Measurements from ENCODE around the gene ITGAX.

The ITGAX gene

GRCh38 chr16:31350275-31351005 is 4.5 kb upstream of the ITGAX start:
- no peak for FAIRE-seq

DNA sequence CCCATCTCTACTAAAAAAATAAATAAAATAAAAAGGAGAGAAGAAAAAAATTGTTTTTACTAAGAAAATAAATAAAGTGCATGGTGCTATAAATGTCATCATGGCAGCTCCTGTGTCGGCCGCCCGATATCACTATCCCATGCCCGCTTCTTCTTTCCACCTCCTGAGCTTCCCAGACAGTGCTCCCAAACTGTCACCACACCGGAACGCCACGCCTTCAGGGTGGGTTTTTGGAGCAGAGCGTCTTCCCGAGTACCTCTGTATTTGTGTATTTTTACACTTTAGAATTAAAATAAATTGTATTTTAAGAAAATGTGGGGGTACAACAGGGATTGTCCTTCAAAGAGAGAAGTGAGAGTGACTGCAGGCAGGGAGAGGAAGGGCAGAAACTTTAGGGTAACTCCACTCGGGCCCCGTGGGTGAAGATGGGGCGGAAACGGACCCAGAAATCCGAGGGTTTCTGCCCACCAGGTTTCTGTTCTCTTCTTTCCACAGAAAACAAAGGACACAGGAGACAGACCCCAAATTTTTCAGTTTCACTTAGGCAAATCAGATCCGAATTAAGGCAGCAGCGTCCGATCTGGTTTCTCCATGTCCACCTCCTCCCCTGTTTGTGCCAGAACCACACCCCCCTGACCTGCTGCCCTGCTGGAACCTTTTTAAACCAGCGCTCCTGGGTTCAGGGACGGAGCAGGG is 3.6 kb upstream of the ITGAX start:
- FAIRE-seq: no peak

- FAIRE-seq: no peak
Observed at GRCh38 chr16:31351942-31352325, 3.0 kb upstream of the ITGAX start.

DNA sequence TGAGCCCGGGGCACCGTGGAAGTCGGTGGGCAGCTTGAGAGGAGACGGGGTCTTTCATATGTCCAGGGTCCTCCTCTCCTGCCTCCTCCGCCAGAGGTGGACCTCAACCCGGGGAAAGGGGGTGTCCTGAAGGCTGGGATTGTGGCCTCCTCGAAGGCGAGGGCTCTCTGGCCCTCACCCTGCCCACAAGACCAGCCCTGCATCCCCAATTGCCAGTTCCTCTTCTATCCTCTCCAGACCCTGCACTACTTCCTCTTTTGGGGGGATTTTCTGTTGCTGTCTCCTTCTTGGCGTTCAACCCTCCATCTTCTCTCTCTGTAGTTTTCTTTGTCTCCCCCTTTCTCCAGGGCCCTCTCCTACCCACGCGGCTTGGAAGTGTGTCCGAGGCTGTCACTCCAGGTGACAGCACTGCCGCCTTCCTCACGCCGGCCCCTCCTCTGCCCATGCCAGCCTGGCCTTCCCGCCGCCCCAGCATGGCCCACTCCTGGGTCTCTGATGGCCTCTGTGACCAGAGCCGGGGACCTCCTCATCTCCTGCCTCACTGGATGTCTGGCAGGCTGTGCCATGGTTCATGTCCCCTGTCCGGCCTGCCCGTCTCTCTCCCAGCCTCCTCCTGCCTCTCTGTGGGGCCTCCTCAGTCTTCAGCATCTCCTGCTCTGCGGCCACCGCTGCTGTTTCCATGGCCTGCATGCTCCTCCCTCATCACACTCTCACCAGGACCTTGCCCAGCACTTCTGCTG is 2.4 kb upstream of the ITGAX start:
- FAIRE-seq: no peak

DNA sequence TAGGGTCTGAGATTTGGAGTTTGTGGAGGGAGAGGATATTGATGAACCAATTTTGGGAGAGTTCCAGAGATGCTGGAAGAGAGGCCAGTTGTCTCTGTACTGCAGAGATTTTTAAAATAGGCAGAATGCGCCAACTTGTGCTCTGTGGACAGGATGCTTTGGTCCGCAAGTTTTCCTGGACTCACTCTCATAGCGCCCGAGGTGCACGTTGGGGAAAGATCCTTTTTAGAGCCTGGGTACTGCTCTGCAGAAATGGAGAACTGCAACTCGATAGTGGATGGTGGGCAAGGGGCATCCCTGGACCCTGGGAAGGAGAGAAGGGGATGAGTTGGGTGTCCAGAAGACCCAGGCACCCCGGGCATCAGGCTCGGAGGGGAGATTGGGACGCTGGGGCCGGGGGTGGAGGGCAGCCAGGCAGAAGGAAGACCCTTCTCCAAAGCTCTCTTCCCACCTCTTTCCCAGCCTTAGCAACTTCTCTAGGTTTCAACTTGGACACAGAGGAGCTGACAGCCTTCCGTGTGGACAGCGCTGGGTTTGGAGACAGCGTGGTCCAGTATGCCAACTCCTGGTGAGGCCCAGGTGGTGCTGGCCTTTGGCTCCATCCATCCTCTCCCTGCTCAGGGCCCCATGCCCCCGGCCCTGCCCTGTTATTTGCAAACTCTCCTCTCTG is 590 bp downstream of the ITGAX start:
- FAIRE-seq: no peak

DNA sequence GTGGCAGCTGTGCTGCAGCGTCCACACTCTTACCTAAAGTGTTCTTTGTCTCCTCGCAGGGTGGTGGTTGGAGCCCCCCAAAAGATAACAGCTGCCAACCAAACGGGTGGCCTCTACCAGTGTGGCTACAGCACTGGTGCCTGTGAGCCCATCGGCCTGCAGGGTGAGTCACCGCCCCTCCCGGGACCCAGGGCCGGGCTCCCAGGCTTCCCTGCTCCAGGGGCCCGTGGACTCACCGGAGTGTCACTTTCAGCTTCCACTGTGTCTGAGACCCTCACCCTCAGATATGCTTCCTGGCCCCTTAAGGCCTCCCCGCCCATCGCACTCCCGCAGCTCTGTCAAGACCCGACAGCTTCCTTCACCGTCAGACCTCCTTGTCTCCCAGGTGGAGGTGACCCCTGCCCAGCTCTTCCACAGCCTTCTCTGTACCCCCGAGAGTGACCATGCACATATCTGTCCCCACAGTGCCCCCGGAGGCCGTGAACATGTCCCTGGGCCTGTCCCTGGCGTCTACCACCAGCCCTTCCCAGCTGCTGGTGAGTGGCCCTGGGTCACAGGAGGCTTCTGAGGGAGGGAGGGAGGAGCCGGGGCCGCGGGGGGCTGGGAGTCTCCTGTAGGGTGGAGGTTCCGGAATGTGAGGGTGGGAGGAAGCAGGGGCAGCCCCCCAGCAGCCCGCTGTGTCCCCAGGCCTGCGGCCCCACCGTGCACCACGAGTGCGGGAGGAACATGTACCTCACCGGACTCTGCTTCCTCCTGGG is 1.8 kb downstream of the ITGAX start:
- FAIRE-seq: no peak

- FAIRE-seq: no peak
Observed at GRCh38 chr16:31357324-31358109, 2.5 kb downstream of the ITGAX start.

DNA sequence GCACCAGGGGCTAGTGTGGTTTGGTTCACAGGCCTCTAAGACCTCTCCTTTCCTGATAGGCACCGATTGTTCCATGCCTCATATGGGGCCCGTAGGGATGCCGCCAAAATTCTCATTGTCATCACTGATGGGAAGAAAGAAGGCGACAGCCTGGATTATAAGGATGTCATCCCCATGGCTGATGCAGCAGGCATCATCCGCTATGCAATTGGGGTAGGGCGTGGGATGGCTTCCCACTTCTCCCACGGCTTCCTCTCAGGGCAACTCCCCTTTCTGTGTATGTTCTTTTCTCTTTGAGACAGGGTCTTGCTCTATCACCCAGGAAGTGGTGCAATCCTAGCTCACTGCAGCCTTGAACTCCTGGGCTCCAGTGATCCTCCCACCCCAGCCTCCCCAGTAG is 5.3 kb downstream of the ITGAX start:
- FAIRE-seq: no peak

DNA sequence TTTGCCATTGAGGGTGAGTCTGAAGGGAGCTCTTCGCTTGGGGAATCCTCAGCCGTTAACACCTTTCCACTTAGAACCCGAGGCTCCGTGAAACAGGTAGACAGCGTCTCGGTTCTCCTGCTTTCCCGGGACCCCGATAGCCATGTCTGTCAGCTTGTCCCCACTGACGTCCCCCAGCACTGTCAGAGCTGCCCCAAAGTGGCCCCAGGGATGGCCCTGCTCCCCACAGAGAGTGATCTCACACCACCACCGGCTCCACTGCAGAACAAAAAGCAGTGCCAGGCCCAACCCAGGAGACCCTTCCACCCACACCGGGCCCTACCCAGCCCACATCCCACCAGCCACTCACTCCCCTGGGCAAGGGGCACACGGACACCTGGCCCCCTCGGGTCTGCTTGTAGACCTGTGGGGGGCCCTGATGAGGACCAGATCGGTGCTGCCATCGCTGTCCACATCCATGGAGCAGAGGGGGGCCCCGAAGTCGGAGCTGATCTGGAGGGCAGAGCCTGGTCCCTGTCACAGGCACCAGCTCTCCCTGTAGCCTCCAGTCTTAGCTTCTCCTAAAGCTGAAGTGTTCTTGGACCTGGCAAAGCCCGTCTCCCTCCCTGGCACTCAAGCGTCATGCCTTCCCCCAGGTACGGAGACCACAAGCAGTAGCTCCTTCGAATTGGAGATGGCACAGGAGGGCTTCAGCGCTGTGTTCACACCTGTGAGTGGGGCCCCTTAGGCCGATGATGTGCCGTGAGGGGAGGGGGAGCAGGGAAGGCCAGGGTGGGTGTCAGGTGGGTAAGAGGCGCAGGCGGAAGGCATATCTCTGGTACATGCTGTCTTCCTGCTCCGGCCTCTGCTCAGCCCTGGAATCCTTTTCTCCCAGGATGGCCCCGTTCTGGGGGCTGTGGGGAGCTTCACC is 6.5 kb downstream of the ITGAX start:
- no peak for FAIRE-seq

- FAIRE-seq: no peak
Observed at GRCh38 chr16:31362476-31363405, 7.8 kb downstream of the ITGAX start.

DNA sequence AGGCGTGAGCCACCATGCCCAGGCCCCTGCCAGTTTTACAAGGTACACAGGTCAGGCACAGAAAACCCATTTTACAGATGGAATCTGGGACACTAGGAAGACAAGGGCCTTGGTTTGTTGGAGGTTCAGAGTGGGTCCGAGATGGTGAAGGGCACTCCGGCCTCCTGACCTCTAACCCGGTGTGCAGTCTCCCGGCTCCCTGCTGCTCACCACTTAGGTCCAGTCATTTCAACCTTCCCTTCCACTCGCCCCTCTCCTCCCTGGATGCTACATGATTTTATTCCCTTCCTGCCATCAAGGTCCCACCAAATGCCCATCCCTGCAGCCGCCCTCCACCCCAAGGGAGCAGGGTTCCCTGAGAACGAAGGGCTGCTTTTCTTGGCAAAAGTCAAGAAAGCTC is 8.7 kb downstream of the ITGAX start:
- FAIRE-seq: no peak

- no peak for FAIRE-seq
Observed at GRCh38 chr16:31364421-31364820, 9.4 kb downstream of the ITGAX start.

- no peak for FAIRE-seq
Observed at GRCh38 chr16:31365131-31365865, 10.3 kb downstream of the ITGAX start.

DNA sequence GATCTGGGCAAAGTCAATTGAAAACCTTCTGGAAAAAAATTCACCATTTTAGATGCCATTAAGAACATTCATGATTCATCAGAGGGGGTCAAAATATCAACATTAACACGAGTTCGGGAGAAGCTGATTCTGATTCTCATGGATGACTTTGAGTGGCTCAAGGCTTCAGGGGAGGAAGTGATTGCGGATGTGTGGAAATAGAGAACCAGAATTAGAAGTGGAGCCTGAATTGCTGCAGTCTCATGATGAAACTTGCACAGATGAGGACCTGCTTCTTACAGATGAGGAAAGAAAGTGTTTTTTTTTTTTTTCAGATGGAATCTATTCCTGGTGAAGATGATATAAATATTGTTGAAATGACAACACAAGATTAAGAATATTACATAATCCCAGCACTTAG is 12.9 kb downstream of the ITGAX start:
- FAIRE-seq: no peak

DNA sequence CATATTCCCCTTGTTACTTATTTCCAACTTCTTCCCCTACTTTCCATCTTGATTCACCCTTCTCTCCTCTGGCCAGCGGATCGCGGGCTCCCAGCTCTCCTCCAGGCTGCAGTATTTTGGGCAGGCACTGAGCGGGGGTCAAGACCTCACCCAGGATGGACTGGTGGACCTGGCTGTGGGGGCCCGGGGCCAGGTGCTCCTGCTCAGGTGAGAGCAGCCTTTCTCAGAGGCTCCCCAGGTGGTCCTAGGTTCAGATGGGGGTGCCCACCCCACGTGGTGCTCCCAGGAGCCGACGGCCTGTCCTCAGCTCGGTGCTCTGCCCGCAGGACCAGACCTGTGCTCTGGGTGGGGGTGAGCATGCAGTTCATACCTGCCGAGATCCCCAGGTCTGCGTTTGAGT is 16.0 kb downstream of the ITGAX start:
- no peak for FAIRE-seq

DNA sequence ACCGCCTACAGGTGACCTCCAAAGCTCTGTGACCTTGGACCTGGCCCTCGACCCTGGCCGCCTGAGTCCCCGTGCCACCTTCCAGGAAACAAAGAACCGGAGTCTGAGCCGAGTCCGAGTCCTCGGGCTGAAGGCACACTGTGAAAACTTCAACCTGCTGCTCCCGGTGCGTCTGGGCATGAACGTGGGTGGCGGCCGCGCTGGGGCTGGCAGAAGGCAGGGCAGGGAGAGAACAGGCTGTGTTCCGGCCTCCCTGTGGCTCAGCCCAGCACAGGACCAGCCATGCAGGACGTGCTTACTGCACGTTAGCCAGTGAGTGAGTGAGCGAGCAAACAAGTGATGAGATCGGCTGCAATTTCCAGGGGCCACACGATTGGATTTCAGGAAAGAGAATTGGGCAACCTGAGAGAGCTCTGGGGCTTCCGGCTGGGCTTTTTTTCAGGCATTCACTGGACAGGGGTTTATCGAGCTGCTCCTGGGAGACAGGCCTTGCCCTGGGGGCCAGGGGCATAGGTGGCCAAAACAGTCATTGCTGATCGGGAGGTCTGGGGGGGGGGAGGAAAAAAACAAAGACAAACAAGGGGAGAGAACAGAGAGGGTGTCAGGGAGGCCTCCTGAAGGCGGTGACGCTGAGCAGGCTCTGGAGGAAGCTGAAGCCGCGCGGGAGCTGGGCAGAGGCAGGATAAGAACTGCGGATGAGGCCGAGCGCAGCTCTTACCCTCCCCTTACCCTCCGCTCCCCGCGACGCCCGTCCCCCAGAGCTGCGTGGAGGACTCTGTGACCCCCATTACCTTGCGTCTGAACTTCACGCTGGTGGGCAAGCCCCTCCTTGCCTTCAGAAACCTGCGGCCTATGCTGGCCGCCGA is 16.9 kb downstream of the ITGAX start:
- no peak for FAIRE-seq

- FAIRE-seq: no peak
Observed at GRCh38 chr16:31373235-31373634, 18.3 kb downstream of the ITGAX start.

GRCh38 chr16:31375231-31375630 is 20.3 kb downstream of the ITGAX start:
- no peak for FAIRE-seq

Measured in TTC549 (cell line).